GM12872 (cell line): ENCODE results near the gene NLRP10.

Experiments used
- CTCF ChIP-seq: IDR thresholded peaks from 3 replicates; pipeline ENCODE4 v1.5.1; 2011; ENCODE audit warnings: low read depth, mild to moderate bottlenecking, low read length, moderate library complexity; ENCODE audit not compliant: insufficient read depth

NLRP10 gene

GRCh38 chr11:7949934-7950333 is 15.3 kb downstream of the NLRP10 start:
- TF ChIP-seq CTCF: no peak

GRCh38 chr11:7944123-7944522 is 21.1 kb downstream of the NLRP10 start:
- TF ChIP-seq CTCF: no peak

GRCh38 chr11:7941608-7942007 is 23.6 kb downstream of the NLRP10 start, which contains the start of gene OR10A3:
TSS of gene OR10A3 (minus strand) at chr11:7941708. CDS start at chr11:7939520, 2,188 bp downstream.
- TF ChIP-seq CTCF: no peak

- no peak for TF ChIP-seq CTCF
Measured at GRCh38 chr11:7941146-7941545, 24.1 kb downstream of the NLRP10 start.

GRCh38 chr11:7936615-7937014 is 28.6 kb downstream of the NLRP10 start:
- no peak for TF ChIP-seq CTCF

- no peak for TF ChIP-seq CTCF
Measured at GRCh38 chr11:7931168-7931567, 34.1 kb downstream of the NLRP10 start, which contains the start of gene OR10A6. TSS of gene OR10A6 (minus strand) at chr11:7931268. CDS start at chr11:7928662, 2,606 bp downstream.

GRCh38 chr11:7927635-7928034 is 37.6 kb downstream of the NLRP10 start:
- TF ChIP-seq CTCF: no peak
